Prostate gland (tissue), 2 donors: Measurements from ENCODE around the gene DPM2. TPM values are rescaled to one million over a fixed set of nuclear protein-coding genes. Genes with fewer than 3 reads are reported as not detected.

ENCODE experiments used
- DNase-seq: peaks from one replicate; pipeline ENCODE4 v3.0.0-alpha.2; 2019; ENCODE audit warnings: low spot score
- H3K27ac ChIP-seq, 2 donors: fragments of 200-600 bp; sonication (generic); 2 replicates each; pipeline ENCODE4 v1.5.1; 2017 to 2019
- H3K27me3 ChIP-seq: fragments of 200-600 bp; sonication (generic); replicated peaks from 2 replicates; pipeline ENCODE4 v1.5.1; 2019; ENCODE audit not compliant: insufficient read depth
- H3K36me3 ChIP-seq, 2 donors: fragments of 200-600 bp; sonication (generic); 1 replicate in 1 of 2; 2 replicates in 1 of 2; pipeline versions ENCODE4 v1.5.1 to v1.8.1; 2017 to 2019
- H3K4me1 ChIP-seq: fragments of 200-600 bp; sonication (generic); replicated peaks from 2 replicates; pipeline ENCODE4 v1.5.1; 2019
- H3K4me3 ChIP-seq, 2 donors: fragments of 200-600 bp; sonication (generic); 2 replicates each; pipeline ENCODE4 v1.5.1; 2017 to 2019
- H3K9me3 ChIP-seq: fragments of 200-600 bp; sonication (generic); 2 replicates; pipeline ENCODE4 v1.5.1; 2017
- POLR2A ChIP-seq: fragments of 450-650 bp; IDR thresholded peaks from one replicate; pipeline ENCODE4 v1.6.1; 2016; ENCODE audit warnings: antibody characterized with exemption, mild to moderate bottlenecking
- POLR2AphosphoS5 ChIP-seq: sonication (generic); formaldehyde crosslinking; IDR thresholded peaks from one replicate; pipeline ENCODE4 v1.6.1; 2017; ENCODE audit warnings: antibody characterized with exemption
- WGBS: methylation state at CpG from one replicate; pipeline ENCODE4 v1.1.5; 2018; 5-methylcytosine and 5-hydroxymethylcytosine counted together
- intact Hi-C: fragments of 100-400 bp; cut with DNase I; formaldehyde crosslinking; loops from one replicate; pipeline ENCODE4 v1.14.2; 2022
- total RNA-seq, 2 donors: library from RNA; depleted of rRNA; stranded (reverse); fragments of >200 nt; gene quantifications; one replicate each; pipeline ENCODE4 v1.1.0, GENCODE V29; 2016
- TF ChIP-seq, protein P1 (sequence below), 4 experiments: fragments of 200-600 bp in 2 of 4; fragments of 450-650 bp in 2 of 4; sonication (generic) in 2 of 4; IDR thresholded peaks; 1 replicate in 3 of 4; 2 replicates in 1 of 4; pipeline ENCODE4 v1.5.1; 2016 to 2019; ENCODE audit warnings: antibody characterized with exemption in 4 of 4, mild to moderate bottlenecking in 2 of 4, moderate library complexity in 2 of 4

DPM2 gene
- total RNA-seq, 2 donors from 2014 or later = 28.1 to 28.2 TPM

GRCh38 chr9:127893392-127893791, 44.3 kb downstream of the DPM2 start:
- Histone ChIP-seq H3K4me3 (no peak overlapping the region), H3K36me3 (peaks cover 8 to 21% of the 10 kb centered on the region in 2 donors)
- WGBS = 94% methylated on average over 4 of the region's 4 CpGs

DNA sequence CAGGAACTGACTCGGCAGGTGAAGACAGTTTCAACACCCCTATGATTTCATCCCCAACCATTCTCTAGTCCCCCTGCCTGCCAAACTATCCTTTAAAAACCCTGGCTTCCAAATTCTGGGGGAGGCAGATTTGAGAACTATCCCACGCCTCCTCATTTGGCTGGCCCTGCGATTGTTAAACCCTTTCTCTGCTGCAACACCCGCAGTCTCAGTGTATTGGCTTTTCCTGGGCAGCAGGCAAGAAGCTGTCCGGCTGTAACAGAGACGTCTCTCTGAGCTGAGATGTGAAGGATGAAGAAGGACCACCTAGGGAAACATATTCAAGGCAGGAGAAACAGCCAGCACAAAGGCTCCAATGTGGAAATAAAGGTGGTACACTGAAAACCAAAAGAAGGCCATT, 44.8 kb downstream of the DPM2 start:
- DNase-seq = no peak
- 78% methylated on average over 6 of the region's 6 CpGs for WGBS
- TF ChIP-seq POLR2AphosphoS5 (no peak), POLR2A (no peak)
- TF ChIP-seq, protein P1, sequence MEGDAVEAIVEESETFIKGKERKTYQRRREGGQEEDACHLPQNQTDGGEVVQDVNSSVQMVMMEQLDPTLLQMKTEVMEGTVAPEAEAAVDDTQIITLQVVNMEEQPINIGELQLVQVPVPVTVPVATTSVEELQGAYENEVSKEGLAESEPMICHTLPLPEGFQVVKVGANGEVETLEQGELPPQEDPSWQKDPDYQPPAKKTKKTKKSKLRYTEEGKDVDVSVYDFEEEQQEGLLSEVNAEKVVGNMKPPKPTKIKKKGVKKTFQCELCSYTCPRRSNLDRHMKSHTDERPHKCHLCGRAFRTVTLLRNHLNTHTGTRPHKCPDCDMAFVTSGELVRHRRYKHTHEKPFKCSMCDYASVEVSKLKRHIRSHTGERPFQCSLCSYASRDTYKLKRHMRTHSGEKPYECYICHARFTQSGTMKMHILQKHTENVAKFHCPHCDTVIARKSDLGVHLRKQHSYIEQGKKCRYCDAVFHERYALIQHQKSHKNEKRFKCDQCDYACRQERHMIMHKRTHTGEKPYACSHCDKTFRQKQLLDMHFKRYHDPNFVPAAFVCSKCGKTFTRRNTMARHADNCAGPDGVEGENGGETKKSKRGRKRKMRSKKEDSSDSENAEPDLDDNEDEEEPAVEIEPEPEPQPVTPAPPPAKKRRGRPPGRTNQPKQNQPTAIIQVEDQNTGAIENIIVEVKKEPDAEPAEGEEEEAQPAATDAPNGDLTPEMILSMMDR (IDR thresholded peaks at IDR 0.05) = no peak
- Histone ChIP-seq H3K36me3 (peaks cover 8 to 21% of the 10 kb centered on the region in 2 donors), H3K27ac (no peak overlapping the region), H3K4me1 (no peaks in the 10 kb centered on the region), H3K27me3 (no peaks in the 10 kb centered on the region), H3K9me3 (no peaks in the 10 kb centered on the region), H3K4me3 (no peak overlapping the region)
- intact Hi-C loops = no loop called here

More at GRCh38 chr9:127893392-127893791, 44.3 kb downstream of the DPM2 start:
- Histone ChIP-seq H3K27ac (no peak overlapping the region), H3K27me3 (no peaks in the 10 kb centered on the region), H3K9me3 (no peaks in the 10 kb centered on the region), H3K4me1 (no peaks in the 10 kb centered on the region)
- no peak for TF ChIP-seq POLR2A
- TF ChIP-seq, protein P1 (IDR thresholded peaks at IDR 0.05) = no peak
- TF ChIP-seq POLR2AphosphoS5 = no peak
- no peak for DNase-seq
- intact Hi-C loops = no loop called here

DNA sequence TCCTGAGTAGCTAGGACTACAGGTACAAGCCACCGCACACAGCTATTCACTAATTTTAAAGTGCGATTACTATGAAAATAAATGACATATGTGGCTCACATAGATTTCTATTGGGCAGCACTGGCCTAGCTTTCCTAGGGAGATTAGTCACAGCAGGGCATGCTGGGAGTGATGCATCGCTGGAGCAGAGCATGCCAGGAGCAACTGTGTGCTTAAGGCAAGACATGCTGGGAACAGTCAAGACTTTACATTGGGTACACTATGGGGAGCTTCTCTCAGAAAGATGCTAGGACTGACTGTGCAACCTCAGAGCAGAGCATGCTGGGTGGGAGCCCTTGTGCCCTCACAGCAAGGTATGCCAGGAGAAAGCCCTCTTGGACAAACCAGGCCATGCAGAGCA, 47.6 kb downstream of the DPM2 start:
- Histone ChIP-seq H3K4me1 (no peaks in the 10 kb centered on the region), H3K4me3 (no peak overlapping the region), H3K9me3 (no peaks in the 10 kb centered on the region), H3K27ac (no peak overlapping the region), H3K36me3 (peaks cover 4 to 26% of the 10 kb centered on the region in 2 donors), H3K27me3 (no peaks in the 10 kb centered on the region)
- 98% methylated on average over 3 of the region's 3 CpGs for WGBS
- intact Hi-C loops = no loop called here
- no peak for DNase-seq
- TF ChIP-seq POLR2AphosphoS5 = no peak
- no peak for TF ChIP-seq POLR2A
- TF ChIP-seq, protein P1 (IDR thresholded peaks at IDR 0.05) = no peak

GRCh38 chr9:127887792-127888191, 49.9 kb downstream of the DPM2 start:
- Histone ChIP-seq H3K36me3 (peaks cover 1 to 7% of the 10 kb centered on the region in 2 donors), H3K4me3 (no peak overlapping the region), H3K9me3 (no peaks in the 10 kb centered on the region), H3K27ac (no peak overlapping the region), H3K27me3 (no peaks in the 10 kb centered on the region), H3K4me1 (no peaks in the 10 kb centered on the region)
- intact Hi-C loops = no loop called here
- WGBS = 89% methylated on average over 2 of the region's 2 CpGs
- TF ChIP-seq, protein P1 (IDR thresholded peaks at IDR 0.05) = no peak
- no peak for TF ChIP-seq POLR2AphosphoS5
- no peak for TF ChIP-seq POLR2A
- DNase-seq = no peak

DNA sequence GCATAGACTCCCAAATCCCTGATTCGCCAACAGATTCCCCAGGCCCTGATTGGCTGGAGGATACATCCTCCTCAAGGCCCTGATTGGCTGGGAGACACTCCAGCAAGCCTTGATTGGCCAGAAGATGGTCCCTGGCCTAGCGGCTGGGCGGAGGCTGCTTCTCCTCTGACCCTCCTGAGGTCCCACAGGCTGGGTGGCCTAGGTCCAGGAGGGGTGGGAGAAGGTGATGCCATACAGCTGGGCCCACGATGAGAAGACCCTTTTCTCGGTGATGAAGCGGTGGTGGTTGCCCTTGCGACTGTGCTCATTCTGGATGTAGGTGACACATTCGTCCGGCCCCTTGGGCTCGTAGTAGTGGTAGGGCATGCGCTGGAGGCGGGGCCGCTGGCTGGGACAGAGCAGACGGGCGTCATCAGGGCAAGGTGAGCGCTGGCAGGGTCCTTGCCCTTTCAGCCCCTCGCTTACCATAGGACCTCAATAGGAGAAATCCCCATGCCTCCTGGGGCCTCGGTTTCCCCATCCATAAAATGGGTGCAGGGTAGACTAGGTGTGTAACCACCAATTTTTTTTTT, 51.2 kb downstream of the DPM2 start:
- TF ChIP-seq, protein P1 (IDR thresholded peaks at IDR 0.05) = no peak
- TF ChIP-seq POLR2A = no peak
- TF ChIP-seq POLR2AphosphoS5 = no peak
- Histone ChIP-seq H3K4me1 (no peaks in the 10 kb centered on the region), H3K9me3 (no peaks in the 10 kb centered on the region), H3K27ac (no peak overlapping the region), H3K27me3 (no peaks in the 10 kb centered on the region), H3K4me3 (no peak overlapping the region), H3K36me3 (peaks cover 0 to 5% of the 10 kb centered on the region in 2 donors)
- intact Hi-C loops = no loop called here
- WGBS = 95% methylated on average over 18 of the region's 18 CpGs
- no peak for DNase-seq
